WTC11 (cell line): Measurements from ENCODE around the gene PRRG2. TPM values are rescaled to one million over a fixed set of nuclear protein-coding genes. Genes with fewer than 3 reads are reported as not detected.
A peak's percentile ranks its signal among the peaks of the same experiment; 100 is the strongest.

Source experiments
- ATAC-seq: fragments of 200-7000 bp; cut with Tn5 transposase; 2 replicates; pipeline ENCODE4 v1.10.0; 2021; ENCODE audit warnings: mild to moderate bottlenecking, moderate library complexity
- CTCF ChIA-PET: fragments of 300-600 bp; sonication (Branson Sonifier 250); formaldehyde crosslinking; loops from one replicate; lab custom pipeline; 2021; ENCODE audit warnings: antibody characterized with exemption; lab: Charles Lee
- POLR2A ChIA-PET: fragments of 350-600 bp; sonication (Branson Sonifier 250); formaldehyde crosslinking; loops from one replicate; lab custom pipeline; 2021; ENCODE audit warnings: antibody characterized with exemption; lab: Charles Lee
- DNase-seq: peaks from one replicate; pipeline ENCODE4 v3.0.0; 2021; ENCODE audit warnings: low spot score
- H3K27ac Mint-ChIP-seq: 2 replicates; pipeline ENCODE4 v1.8.0; 2021; ENCODE audit warnings: mixed read lengths
- H3K27me3 Mint-ChIP-seq: 2 replicates; pipeline ENCODE4 v1.8.0; 2021; ENCODE audit warnings: low read depth, mild to moderate bottlenecking, moderate library complexity, mixed read lengths
- H3K36me3 Mint-ChIP-seq: 2 replicates; pipeline ENCODE4 v1.8.0; 2021; ENCODE audit warnings: mixed read lengths
- H3K4me1 Mint-ChIP-seq: 2 replicates; pipeline ENCODE4 v1.8.0; 2022; ENCODE audit warnings: mixed read lengths
- H3K4me3 Mint-ChIP-seq: 2 replicates; pipeline ENCODE4 v1.8.0; 2021; ENCODE audit warnings: mild to moderate bottlenecking, moderate library complexity, mixed read lengths
- H3K9me3 Mint-ChIP-seq: 2 replicates; pipeline ENCODE4 v1.8.0; 2021; ENCODE audit warnings: mixed read lengths
- CREB1 ChIP-seq: sonication (generic); formaldehyde crosslinking; IDR thresholded peaks from 2 replicates; pipeline ENCODE4 v1.8.0; 2023; ENCODE audit warnings: mild to moderate bottlenecking, missing genetic modification reagents
- CTCF ChIP-seq: fragments of 200-600 bp; IDR thresholded peaks from 2 replicates; pipeline ENCODE4 v1.8.0; 2022; ENCODE audit warnings: antibody characterized with exemption
- E2F5 ChIP-seq: sonication (generic); formaldehyde crosslinking; IDR thresholded peaks from 2 replicates; pipeline ENCODE4 v1.8.1; 2022; ENCODE audit warnings: mild to moderate bottlenecking, moderate library complexity, missing genetic modification reagents
- ELF4 ChIP-seq: sonication (generic); formaldehyde crosslinking; IDR thresholded peaks from 2 replicates; pipeline ENCODE4 v1.8.1; 2022; ENCODE audit warnings: low read depth, mild to moderate bottlenecking, moderate library complexity, missing genetic modification reagents
- EMX1 ChIP-seq: fragments of 250-450 bp; sonication (Bioruptor Pico); IDR thresholded peaks from 2 replicates; pipeline ENCODE4 v1.8.0; 2021; ENCODE audit warnings: mild to moderate bottlenecking
- FOXP1 ChIP-seq: sonication (generic); formaldehyde crosslinking; IDR thresholded peaks from 2 replicates; pipeline ENCODE4 v1.8.0; 2022; ENCODE audit warnings: missing genetic modification reagents, mild to moderate bottlenecking, moderate library complexity, borderline replicate concordance
- HMGXB4 ChIP-seq: sonication (generic); formaldehyde crosslinking; IDR thresholded peaks from 2 replicates; pipeline ENCODE4 v1.8.1; 2023; ENCODE audit warnings: mild to moderate bottlenecking, moderate library complexity, missing genetic modification reagents
- KAT7 ChIP-seq: sonication (generic); formaldehyde crosslinking; IDR thresholded peaks from 2 replicates; pipeline ENCODE4 v1.8.1; 2023; ENCODE audit warnings: missing genetic modification reagents, mild to moderate bottlenecking, borderline replicate concordance
- MAX ChIP-seq: sonication (generic); formaldehyde crosslinking; IDR thresholded peaks from 2 replicates; pipeline ENCODE4 v1.8.0; 2022; ENCODE audit warnings: mild to moderate bottlenecking, missing genetic modification reagents
- NFE2L1 ChIP-seq: sonication (generic); formaldehyde crosslinking; IDR thresholded peaks from 2 replicates; pipeline ENCODE4 v1.8.1; 2023; ENCODE audit warnings: missing genetic modification reagents
- NR1H2 ChIP-seq: sonication (generic); formaldehyde crosslinking; IDR thresholded peaks from 2 replicates; pipeline ENCODE4 v1.9.0; 2021; ENCODE audit warnings: mild to moderate bottlenecking, moderate library complexity, missing genetic modification reagents
- NR3C1 ChIP-seq: sonication (generic); formaldehyde crosslinking; conservative IDR thresholded peaks from 2 replicates; pipeline ENCODE4 v1.8.1; 2023; ENCODE audit warnings: low read depth, mild to moderate bottlenecking, missing genetic modification reagents
- RELA ChIP-seq: sonication (generic); formaldehyde crosslinking; IDR thresholded peaks from 2 replicates; pipeline ENCODE4 v1.8.1; 2022; ENCODE audit warnings: missing genetic modification reagents, mild to moderate bottlenecking, borderline replicate concordance
- SOX15 ChIP-seq: fragments of 250-450 bp; sonication (Bioruptor Pico); IDR thresholded peaks from 2 replicates; pipeline ENCODE4 v1.9.0; 2021; ENCODE audit warnings: mild to moderate bottlenecking
- USF1 ChIP-seq: sonication (generic); formaldehyde crosslinking; IDR thresholded peaks from 2 replicates; pipeline ENCODE4 v1.8.0; 2022; ENCODE audit warnings: mild to moderate bottlenecking, missing genetic modification reagents
- ZBTB43 ChIP-seq: sonication (generic); formaldehyde crosslinking; IDR thresholded peaks from 2 replicates; pipeline ENCODE4 v1.8.1; 2023; ENCODE audit warnings: mild to moderate bottlenecking, missing genetic modification reagents
- ZMAT4 ChIP-seq: fragments of 250-450 bp; sonication (Bioruptor Pico); IDR thresholded peaks from 2 replicates; pipeline ENCODE4 v1.9.0; 2021; ENCODE audit warnings: mild to moderate bottlenecking
- ZNF121 ChIP-seq: sonication (generic); formaldehyde crosslinking; IDR thresholded peaks from 2 replicates; pipeline ENCODE4 v1.8.0; 2023; ENCODE audit warnings: missing genetic modification reagents
- ZNF219 ChIP-seq: sonication (generic); formaldehyde crosslinking; IDR thresholded peaks from 2 replicates; pipeline ENCODE4 v1.8.0; 2023; ENCODE audit warnings: missing genetic modification reagents, mild to moderate bottlenecking, borderline replicate concordance
- ZNF281 ChIP-seq: sonication (generic); formaldehyde crosslinking; IDR thresholded peaks from 2 replicates; pipeline ENCODE4 v1.8.0; 2023; ENCODE audit warnings: mild to moderate bottlenecking, missing genetic modification reagents
- ZNF425 ChIP-seq: fragments of 250-450 bp; sonication (Bioruptor Pico); conservative IDR thresholded peaks from 2 replicates; pipeline ENCODE4 v1.9.0; 2021; ENCODE audit warnings: mild to moderate bottlenecking
- total RNA-seq: library from RNA; stranded (reverse); gene quantifications from 3 replicates; pipeline ENCODE4 v1.2.3, GENCODE V29; 2021

PRRG2 gene
- total RNA-seq, 1 experiment from 2014 or later: 5.9 TPM

- Mint-ChIP-seq H3K4me1 (peaks cover 10% of the 10 kb centered on the region), H3K4me3 (no peak overlapping the region), H3K27me3 (no peaks in the 10 kb centered on the region), H3K36me3 (peaks cover under 1% of the 10 kb centered on the region; the same call in 1 of the 2 replicates), H3K9me3 (no peaks in the 10 kb centered on the region), H3K27ac (peak overlapping the region; percentile 18; the same call in 1 of the 2 replicates)
- ATAC-seq (no peak), DNase-seq (no peak)
- CTCF ChIA-PET: interaction anchor here (1.8 to 4.0 kb wide), 2 partner anchors 18 to 55 kb away, joined by 6 to 21 read pairs; no protein-coding TSS in a partner anchor
- TF ChIP-seq ZNF121 (CRISPR knock-in tag) (no peak), KAT7 (no peak), ZNF425 (CRISPR knock-in tag) (no peak), CREB1 (no peak), NR1H2 (CRISPR knock-in tag) (no peak), ZNF219 (CRISPR knock-in tag) (no peak), HMGXB4 (CRISPR knock-in tag) (no peak), ZBTB43 (CRISPR knock-in tag) (no peak), USF1 (CRISPR knock-in tag) (no peak), CTCF (no peak), EMX1 (no peak), NFE2L1 (no peak), RELA (CRISPR knock-in tag) (no peak), MAX (no peak)
- POLR2A ChIA-PET: interaction anchor here (1.0 to 1.2 kb wide), 2 partner anchors 8 to 178 kb away, joined by 3 read pairs; no protein-coding TSS in a partner anchor
Measured at GRCh38 chr19:49588365-49589122, 7.4 kb downstream of the PRRG2 start.

GRCh38 chr19:49589502-49589905 lies 8.4 kb downstream of the PRRG2 start:
- H3K36me3 Mint-ChIP-seq: peaks cover 10% of the 10 kb centered on the region
- ATAC-seq: 0 out of 2 replicates have a peak, but pooled peaks have one; percentile 0
- H3K27ac Mint-ChIP-seq: peak overlapping the region; percentile 95
- no peak for DNase-seq
- H3K4me1 Mint-ChIP-seq: peaks cover 17% of the 10 kb centered on the region
- ChIA-PET POLR2A (interaction anchor here (0.5 to 1.1 kb wide), 5 partner anchors 9 to 87 kb away, joined by 3 to 5 read pairs (median 4); no protein-coding TSS in a partner anchor), CTCF (interaction anchor here (0.6 to 4.0 kb wide), 6 partner anchors 18 to 116 kb away, joined by 3 to 21 read pairs (median 4); partner anchors contain the start of genes FLT3LG and PRMT1)
- no peaks in the 10 kb centered on the region for H3K27me3 Mint-ChIP-seq
- peak overlapping the region; percentile 4; the same call in 1 of the 2 replicates for H3K4me3 Mint-ChIP-seq
- no peaks in the 10 kb centered on the region for H3K9me3 Mint-ChIP-seq
- TF ChIP-seq SOX15 (CRISPR knock-in tag) (no peak), FOXP1 (CRISPR knock-in tag) (no peak), ELF4 (CRISPR knock-in tag) (no peak), ZMAT4 (CRISPR knock-in tag) (no peak), NR3C1 (CRISPR knock-in tag) (no peak), ZNF281 (no peak), E2F5 (CRISPR knock-in tag) (no peak)
